NCI-H2107 (cell line): ENCODE data around the gene SLC25A33.
"Not testable (repeated sequence)": the region's sequence is repeated elsewhere in the genome, so short reads cannot be mapped to it uniquely, and the experiment has no call there.

Source experiments
- DNase-seq: peaks from one replicate; lab custom pipeline; 2025; lab: John Stamatoyannopoulos, UW

The SLC25A33 gene

GRCh38 chr1:9539829-9540550 lies 725 bp downstream of the SLC25A33 start:
- no peak for DNase-seq

GRCh38 chr1:9542430-9542829 lies 3.2 kb downstream of the SLC25A33 start:
- no peak for DNase-seq

GRCh38 chr1:9544926-9545325 lies 5.7 kb downstream of the SLC25A33 start:
- no peak for DNase-seq

DNA sequence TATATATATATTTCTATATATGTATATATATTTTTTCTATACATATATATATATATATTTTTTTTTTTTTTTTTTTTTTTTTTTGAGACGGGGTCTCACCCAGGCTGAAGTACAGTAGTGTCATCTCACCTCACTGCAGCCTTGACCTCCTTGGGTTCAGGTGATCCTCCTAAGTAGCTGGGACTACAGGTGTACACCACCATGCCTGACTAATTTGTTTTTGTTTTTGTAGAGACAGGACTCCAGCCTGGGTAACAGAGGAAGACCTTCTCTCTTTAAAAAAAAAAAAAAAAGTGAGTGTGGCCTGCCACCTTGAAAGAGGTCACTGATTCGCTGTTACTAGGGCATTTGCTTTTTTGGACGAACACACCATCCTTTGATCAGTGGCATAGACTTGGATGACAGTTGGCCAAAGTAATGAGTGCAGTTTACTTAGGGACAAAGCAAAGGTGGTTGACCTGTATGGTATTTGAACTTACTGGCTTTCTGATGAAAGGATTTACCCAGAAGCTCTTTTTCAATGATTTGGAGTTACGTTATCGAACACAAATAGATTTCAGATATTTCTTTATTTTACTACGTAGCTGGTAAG lies 10.8 kb downstream of the SLC25A33 start:
- no peak for DNase-seq

- DNase-seq = no peak
Observed at GRCh38 chr1:9551984-9552383, 12.7 kb downstream of the SLC25A33 start.

- no peak for DNase-seq
Observed at GRCh38 chr1:9553736-9554144, 14.5 kb downstream of the SLC25A33 start.

- no peak for DNase-seq
Observed at GRCh38 chr1:9555942-9556341, 16.7 kb downstream of the SLC25A33 start.

- no peak for DNase-seq
Observed at GRCh38 chr1:9557624-9558023, 18.4 kb downstream of the SLC25A33 start.

- no peak for DNase-seq
Observed at GRCh38 chr1:9558271-9558945, 19.1 kb downstream of the SLC25A33 start.

DNA sequence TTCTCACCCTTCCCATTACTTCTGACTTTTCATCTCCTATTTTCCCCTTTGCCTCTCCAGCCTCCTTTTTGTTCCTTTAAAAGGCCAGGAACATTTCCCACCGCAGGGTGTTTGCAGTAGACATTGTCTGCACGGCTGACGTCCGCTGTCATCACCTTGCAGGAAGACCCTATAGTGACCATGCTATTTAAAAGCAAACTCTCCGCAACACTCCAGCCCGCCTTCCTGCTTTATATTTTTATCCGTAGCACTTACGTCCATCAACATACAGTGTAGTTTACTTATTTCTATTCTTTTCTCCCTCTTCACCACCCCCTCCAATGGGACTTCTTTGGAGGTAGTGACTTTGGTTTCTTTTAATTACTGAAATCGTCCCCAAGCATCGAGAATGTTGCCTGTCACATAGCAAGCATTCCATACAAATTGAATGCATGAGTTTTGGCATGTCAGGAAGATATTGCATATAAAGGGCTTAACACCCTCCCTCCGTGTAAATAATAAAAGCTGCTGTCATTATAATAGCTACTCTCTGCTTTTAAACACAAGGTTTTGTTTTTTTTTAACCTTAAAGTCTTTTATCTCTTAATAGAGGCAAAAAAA lies 19.8 kb downstream of the SLC25A33 start:
- DNase-seq = no peak

DNA sequence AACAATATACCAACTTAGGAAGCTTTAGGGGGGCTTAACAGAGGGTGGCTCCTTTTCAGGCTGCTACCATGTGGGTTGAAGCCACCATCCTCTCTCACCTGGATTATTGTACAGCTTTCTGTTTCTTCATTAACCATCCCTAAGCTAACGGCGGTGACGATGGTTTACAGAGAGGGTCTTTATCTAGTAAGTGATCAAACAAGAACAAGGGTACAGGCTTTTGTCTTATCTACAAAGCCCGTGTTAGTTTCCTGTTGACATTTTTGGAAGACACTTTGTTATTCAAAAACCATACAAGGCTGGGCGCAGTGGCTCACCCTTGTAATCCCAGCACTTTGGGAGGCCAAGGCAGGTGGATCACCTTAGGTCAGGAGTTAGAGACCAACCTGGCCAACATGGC lies 20.4 kb downstream of the SLC25A33 start:
- DNase-seq = no peak

DNA sequence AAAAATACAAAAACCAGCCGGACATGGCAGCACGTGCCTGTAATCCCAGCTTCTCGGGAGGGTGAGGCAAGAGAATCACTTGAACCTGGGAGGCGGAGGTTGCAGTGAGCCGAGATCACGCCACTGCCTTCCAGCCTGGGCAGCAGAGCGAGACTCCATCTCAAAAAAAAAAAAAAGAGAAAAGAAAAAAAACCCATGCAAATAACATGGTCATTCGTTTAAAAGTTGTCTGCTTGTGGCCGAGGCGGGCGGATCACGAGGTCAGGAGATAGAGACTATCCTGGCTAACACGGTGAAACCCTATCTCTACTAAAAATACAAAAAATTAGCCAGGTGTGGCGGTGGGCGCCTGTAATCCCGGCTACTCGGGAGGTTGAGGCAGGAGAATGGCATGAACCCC lies 20.8 kb downstream of the SLC25A33 start:
- not testable (repeated sequence) for DNase-seq

DNA sequence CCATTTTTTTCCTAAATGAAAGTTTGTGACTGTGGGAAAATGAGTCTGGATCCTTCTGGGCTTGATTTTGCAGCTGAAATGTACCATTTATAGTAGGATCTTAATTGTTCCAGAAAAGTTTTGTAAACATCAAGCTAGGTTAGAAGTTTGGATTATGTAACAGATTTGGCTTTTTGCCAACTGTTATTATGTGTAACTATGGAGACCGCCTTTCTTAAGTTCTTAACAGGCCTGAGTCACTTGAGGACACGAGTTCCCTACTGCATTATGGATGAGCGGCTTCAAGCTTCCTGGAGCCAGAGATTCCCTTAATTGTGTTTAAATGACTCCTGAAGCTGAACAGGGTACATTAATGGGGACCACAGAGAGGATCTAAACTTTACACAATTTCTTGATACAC lies 22.2 kb downstream of the SLC25A33 start:
- peak; percentile 15 for DNase-seq

DNA sequence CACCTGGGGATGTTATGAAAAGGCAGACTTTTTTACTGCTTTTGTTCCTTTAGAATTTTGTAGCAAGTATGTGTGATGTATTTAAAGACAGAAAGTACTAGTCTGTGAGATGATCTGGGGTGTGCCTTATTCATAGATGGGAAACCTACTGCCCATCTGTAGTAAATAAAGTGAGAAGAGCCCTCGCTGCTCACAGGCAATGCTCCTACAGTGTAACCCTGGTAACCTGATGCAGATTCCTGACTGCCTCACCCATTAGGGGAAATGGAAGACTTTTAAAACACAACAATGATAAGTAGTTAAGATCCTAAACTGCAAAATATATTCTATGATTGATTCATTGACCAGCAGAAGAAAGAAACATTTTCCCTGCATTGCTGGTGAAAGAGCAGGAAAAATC lies 30.0 kb downstream of the SLC25A33 start:
- DNase-seq = no peak

DNA sequence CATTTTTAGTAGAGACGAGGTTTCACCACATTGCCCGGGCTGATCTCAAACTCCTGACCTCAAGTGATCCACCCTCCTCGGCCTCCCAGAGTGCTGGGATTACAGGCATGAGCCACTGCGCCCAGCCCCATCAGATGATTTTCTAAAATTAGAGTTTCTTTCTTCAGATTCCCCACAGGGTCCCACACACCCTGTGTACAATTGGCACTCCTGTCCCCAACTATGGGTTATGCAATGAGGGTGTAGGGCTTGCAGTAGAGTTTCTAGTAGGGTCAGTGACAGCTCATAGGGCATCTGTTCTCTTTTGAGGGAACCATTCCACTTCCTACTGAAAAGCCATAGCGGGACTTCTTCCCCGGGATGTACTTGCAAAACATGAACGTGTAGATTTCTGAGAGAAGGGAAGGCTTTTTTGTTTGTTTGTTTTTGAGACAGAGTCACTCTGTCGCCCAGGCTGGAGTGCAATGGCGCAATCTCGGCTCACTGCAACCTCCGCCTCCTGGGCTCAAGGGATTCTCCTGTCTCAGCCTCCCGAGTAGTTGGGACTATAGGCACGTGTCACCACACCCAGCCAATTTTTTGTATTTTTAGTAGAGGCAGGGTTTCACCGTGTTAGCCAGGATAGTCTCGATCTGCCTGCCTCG lies 31.7 kb downstream of the SLC25A33 start:
- not testable (repeated sequence) for DNase-seq

GRCh38 chr1:9573723-9574122 lies 34.5 kb downstream of the SLC25A33 start:
- DNase-seq = no peak

GRCh38 chr1:9575486-9575885 lies 36.2 kb downstream of the SLC25A33 start:
- DNase-seq = no peak

- no peak for DNase-seq
Observed at GRCh38 chr1:9576903-9577302, 37.6 kb downstream of the SLC25A33 start.

- DNase-seq = no peak
Observed at GRCh38 chr1:9577423-9577822, 38.2 kb downstream of the SLC25A33 start.

DNA sequence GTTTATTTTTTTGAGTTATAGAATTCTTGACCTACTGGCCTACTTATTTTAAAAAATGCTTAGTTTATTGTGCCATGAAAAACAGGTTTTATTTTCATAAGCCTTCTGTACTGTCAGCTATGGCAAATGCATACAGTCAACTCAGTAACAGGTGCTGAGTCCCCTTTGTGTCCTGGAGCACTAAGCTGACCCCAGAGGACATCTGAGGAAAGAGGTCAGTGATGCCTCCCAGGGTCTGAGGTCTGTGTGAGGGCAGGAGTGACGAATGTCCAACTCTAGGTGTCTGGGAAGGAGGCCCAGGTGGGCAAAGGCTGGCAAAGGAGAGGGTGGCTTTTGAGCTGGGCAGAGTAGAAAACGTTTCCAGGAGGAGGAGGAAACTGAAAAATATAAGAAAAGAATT lies 41.7 kb downstream of the SLC25A33 start:
- no peak for DNase-seq

DNA sequence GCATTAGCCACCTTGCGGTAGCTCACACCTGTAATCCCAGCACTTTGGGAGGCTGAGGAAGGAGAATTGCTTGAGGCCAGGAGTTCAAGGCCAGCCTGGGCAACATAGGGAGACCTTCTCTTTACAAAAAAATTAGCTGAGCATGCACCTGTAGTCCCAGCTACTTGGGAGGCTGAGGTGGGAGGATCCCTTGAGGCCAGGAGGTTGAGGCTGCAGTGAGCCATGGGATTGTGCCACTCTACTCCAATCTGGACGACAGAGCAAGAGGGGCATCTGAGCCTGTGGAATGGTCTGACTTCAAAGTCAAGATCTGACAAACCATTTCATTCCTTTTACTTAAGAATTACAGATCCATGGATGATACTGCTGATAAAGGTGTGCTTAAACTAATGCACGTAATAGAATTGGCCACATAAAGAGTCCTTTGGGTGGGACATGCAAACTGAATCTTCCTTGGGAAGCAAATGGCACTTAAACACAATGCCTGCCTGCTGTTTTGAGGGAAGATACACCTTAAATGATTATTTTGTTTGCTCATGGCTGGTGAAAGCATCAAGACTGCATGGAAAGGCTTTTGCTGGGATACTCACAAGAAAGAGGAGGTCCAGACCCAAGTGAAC lies 47.0 kb downstream of the SLC25A33 start:
- DNase-seq = no peak

DNA sequence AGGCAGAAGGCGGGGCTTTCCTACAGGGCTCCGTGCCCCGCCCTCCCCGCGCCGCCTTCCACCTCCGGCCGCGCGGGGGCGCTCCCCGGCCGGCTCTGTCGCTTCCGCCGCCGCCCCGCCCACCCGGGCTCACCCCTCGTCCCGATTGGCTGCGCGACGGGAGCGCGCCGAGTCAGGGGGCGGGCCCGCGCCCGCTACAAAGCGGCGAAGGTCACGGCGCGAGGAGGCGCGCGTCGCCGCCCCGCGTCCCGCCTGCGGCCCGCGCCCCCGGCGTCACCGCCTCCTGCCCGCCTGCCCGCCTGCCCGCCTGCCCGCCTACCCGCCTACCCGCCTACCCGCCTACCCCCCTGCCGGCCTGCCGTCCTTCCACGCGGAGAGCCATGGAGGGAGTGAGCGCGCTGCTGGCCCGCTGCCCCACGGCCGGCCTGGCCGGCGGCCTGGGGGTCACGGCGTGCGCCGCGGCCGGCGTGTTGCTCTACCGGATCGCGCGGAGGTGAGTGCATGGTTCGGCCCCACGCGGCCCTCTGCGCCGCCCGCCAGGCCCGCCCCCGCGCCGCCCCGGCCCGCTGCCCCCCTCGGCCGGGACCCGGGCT lies 49.4 kb downstream of the SLC25A33 start, which contains the start of gene TMEM201:
Gene TMEM201 (plus strand): TSS at position 361 of the 593 bp plus-strand sequence. CDS start 20 bp downstream, at position 381.
- DNase-seq = peak; percentile 33
